ENCODE measurements around the gene KCNC2.
A peak's percentile ranks its signal among the peaks of the same experiment; 100 is the strongest.

KCNC2 gene

DNA sequence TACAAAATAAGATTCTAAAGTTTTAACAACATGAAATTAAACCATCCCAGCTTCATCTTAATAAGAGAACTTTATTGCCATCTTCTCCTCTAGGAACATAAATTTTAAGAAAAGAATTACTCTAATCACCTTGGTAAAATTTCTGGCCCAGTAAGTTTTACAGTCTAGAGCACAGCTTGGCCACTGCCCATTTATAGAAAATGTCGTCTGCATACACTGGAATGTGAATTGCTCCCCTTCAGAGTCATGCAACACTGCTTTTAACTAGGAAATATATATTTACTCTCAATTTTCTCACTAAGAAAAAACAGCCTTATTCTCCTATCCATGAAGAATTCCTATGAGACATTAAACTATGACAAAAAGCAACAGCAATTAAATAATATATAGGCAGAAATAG lies 48.2 kb downstream of the KCNC2 start:
- no peak for DNase-seq

DNA sequence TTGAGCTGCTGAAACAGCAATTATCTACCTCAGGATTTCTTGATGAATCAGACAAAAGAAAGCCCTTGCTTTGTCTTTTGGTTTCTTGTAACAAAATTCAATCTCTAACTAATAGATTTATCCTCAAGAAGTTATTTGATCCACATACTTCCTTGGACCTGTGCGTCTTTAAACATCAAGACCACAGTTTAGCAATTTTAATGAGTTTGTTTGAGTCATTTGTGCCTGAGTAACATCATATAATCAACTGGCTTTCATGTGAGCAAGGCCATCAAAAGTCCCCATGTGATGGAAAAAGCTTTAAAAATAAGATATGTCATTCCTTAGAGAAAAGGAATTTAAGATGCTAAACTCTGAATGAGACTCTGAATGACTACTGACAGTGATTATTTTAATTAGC lies 52.3 kb downstream of the KCNC2 start:
- no peak for DNase-seq

DNA sequence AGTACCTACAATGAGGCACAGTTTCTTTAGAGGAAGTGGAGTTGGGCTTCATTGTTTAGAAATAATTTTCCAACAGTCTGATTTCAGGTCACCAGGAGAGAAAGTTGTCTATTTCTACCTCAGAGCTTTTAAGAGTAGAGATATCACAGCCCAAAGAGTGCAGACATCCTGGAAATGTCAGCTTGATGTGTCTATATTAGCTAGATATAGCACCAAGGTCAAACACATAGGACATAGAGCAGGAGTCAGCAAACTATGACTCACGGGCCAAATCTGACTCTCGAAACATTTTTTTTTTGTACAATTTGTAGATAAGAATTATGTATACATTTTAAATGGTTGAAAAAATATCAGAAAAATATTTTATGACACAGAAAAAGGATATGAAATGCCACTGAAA lies 53.7 kb downstream of the KCNC2 start:
- no peak for DNase-seq

DNA sequence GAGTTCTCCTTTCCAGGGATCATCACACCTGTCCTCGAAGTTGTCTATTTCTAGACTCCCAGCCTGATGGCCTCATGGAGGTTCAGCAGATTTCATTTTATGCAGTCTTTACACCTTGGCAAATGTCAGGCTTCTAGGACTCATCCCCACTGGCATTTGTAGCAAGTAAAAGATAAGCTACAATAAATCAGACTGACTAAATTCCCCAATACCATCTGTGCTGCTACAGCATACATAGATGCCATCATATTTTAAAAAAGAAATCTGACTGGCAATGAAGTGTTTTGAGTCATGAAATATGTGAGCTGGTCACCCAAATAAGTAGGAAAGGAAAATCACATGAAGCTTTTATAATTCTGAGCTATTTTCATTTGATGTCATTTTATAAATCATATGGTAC lies 55.3 kb downstream of the KCNC2 start:
- DNase-seq = no peak

DNA sequence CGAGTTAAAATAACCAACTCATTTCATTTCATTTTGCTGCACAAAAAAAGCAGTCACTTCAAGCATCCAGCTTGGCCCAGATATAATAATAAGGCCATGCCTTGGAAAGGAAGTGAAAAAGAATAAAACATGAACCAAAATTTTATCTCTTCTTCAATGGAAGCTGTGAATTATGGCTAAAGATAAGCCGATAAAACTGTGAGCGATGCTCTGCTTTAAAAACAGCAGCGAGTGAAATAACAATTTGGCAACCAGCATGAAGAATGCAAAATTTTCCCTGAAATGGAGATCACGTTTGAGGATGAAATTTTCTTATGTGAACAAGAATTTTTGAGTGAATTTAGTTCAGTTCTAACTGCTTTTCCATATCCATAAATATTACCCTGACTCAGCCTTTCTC lies 70.4 kb downstream of the KCNC2 start:
- DNase-seq = no peak

DNA sequence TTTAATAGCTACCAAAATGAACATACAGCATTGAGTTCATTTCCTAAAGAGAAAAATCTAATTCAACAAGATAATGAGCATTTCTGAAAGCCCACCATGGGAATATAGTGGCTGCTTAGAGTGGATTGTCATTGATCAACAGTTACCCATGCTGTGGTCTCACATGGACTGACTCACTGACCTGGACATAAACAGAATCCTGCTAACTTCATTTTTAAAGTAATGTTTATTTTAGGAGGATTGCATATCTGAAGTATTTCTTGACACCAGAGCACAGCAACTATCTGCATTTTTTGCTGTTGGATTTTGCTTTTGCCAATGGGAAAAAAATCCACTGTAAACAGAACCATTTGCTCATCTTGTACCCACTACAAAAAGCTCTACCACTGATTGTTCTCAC lies 71.7 kb downstream of the KCNC2 start:
- no peak for DNase-seq

DNA sequence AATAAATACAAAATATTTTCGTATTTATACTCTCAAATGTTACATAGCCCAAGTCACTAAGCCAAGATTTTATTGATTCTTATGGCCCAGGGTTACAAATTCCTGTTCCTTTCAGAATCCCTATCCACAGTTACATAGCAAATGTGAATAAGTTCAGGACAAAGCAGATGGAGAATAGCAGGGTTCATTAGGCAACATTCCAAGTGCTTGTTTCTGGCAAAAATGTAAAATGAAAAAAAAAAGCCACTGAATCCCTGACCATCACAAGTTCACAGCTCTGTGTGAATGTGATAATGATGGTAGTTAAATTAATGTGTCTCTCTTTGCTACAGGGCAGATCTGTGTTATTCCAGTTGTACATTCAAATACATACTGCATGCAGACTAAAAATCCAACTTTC lies 74.6 kb downstream of the KCNC2 start:
- no peak for DNase-seq

DNA sequence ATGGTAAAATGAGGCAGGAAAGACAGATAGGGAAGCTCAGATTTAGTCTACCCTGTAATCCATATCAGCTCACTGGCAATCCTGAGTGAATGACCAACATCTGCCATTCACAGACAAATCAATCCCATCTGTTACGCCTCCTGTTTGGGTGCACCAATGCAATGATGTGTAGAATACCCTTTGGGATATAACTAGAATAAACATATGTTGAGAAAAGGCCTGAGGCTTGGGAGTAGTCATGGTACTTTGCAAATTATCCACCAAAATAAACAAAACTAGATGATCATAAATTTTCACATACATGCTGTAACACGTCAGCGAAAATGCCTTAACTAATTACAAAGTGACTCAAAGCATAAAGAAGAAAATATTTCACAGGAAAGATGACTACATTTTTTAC lies 78.8 kb downstream of the KCNC2 start:
- no peak for DNase-seq

DNA sequence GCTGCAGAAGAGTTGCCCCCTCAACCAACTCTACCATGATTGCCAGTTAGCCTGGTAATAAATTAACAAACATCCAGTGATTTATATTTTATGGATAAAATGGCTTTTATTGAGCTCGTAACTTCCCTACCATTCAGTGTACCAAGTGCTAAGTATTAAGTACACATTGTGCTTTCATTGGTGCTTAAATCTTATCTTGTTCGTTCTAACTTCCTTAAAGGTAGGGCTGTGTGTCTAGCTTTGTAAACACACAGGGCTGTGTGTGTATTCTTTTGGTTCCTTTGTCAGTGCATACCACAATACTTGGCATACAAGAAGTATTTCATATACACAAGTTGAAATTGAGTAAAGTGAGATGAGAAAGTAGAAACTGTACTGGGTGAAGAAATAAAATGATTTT lies 80.4 kb downstream of the KCNC2 start:
- no peak for DNase-seq

DNA sequence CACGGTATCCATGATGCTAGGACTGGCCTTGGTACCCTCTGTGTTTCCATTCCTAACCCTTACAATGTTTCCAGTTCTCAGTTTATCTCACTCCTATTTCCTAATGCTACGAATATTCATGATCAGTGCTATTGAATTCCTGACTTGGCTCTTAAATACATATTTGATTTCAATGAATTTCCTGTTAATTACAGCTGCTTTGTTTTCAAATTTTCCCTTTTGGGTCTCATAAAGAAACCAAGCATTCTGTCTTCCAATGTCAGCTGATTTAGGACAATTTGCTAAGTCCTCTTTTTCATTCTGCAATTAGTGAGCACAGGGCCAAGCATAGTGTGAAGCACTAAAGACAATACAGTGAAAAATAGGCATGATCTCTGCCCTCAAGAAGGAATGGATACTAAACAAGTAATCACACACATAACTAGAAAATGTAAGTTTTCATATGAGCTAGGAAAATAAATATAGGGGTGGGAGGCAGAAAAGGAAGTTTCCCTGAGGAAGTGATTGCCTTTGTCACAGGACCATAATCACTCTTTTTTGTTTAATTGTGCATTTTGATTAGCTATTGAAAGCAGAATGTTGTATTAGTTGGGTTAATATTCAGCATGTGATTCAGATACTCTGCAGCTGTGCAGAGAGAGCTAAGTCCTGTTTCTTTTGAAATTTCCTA lies 88.5 kb downstream of the KCNC2 start:
- no peak for DNase-seq

DNA sequence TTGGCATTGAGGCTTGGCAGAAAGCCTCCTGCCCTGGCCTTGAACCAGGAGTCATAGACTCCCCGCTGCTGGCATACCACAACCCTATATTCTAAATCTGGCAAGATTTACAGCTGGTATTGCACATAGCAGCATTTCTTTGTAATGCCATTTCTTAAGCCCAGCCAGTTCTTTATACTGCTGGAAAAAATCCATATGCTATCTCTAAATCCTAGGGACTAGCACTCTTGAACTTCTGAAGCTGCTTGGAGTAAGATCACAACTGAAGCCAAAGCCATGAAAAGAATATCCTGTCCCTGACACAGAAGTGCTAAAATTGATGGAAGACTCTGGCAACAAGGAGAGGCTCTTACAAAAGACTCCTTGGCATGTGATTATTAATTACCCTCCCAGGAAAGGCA lies 89.3 kb downstream of the KCNC2 start:
- DNase-seq = peak; percentile 17

DNA sequence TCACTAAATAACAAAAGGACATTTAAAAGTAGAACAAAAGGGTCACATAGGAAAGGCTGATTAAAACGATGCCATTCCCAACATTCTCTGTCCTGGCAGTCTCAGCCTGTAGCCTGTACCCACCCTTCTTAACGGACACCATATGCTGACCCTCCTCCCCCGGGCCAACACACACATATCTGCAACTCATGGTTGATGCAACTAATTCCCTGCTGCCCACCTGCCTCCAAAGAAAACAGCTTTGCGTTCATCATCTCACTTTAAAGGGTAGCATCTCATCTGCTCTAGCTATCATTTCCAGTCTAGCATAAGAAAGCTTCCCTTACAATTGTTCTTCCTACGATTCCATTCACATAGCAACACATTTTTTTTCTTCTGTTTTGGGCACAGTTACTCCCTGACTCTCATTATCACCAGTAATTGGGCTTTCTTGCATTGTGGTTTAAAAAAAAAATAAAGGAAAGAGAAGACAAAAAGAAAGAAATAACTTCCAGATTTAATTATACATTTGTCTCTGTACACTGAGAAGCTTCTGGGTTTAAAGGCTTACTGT lies 92.9 kb downstream of the KCNC2 start:
- DNase-seq = no peak

DNA sequence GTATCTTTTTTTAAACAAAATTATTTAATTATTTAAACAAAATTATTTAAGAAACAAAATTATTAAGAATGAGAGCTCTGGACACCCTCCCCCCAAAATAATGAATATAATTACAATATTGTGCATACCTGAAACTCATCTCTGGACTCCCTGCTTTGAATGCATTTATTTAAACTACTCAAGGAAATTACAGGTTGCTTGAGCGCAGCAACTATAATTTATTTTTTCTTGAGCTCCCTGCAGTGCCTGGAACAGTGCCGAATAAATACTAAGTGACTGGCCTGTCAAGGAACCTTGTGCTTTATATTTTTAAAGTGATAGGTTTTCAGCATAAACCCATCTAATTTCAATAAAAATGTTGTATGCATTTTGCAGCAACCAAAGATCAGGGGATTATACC lies 93.9 kb downstream of the KCNC2 start:
- DNase-seq = no peak

DNA sequence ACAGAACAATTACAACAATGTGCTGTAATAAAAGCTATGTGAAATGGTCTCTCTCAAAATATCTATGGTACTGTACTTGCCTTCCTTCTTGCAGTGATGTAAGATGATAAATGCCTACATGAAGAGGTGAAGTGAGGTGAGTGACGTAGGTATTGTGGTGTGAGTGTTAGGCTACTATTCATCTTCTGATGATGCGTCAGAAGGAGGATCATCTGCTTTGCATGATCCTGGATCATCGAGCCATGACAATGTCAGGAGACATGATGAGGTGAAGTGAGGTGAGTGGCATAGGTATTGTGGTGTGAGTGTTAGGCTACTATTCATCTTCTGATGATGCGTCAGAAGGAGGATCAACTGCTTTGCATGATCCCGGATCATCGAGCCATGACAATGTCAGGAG lies 105.8 kb downstream of the KCNC2 start:
- DNase-seq = no peak

DNA sequence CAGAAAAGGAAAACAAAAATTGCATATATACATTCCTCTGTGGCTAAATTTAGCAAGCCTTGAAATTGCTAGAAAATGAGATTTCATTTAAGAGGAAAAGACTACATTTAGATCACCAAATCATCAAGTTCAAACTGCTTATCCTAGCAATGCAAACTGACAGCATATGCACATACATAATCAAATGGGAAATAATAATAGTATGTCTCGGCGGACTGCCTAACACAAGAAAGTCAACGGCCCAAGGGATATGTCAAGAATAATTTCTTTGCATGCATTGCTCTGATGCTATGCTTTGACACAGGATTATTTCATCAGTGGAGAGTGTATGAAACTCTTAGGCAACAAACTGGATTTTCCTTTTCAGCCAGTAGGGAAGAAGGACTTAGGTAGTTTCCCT lies 107.9 kb downstream of the KCNC2 start:
- DNase-seq = no peak

DNA sequence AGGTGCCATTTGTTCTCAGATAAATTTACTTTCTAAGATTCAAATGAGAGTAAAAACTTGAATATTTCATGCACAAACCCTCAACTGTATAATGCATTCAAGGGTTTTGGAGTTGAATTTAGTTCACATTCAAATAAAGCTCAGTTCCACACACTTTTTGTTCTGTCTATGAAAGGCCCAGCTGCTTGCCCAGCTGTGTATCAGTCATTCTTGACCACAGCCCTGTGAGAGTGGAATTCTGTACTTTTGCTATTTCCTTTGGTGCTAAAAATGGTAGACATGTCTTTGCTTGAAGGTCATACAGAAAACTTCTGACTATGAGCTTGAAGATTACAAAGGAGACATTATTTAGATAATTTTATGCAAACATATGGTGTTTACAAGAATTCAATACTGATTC lies 110.4 kb downstream of the KCNC2 start:
- no peak for DNase-seq

DNA sequence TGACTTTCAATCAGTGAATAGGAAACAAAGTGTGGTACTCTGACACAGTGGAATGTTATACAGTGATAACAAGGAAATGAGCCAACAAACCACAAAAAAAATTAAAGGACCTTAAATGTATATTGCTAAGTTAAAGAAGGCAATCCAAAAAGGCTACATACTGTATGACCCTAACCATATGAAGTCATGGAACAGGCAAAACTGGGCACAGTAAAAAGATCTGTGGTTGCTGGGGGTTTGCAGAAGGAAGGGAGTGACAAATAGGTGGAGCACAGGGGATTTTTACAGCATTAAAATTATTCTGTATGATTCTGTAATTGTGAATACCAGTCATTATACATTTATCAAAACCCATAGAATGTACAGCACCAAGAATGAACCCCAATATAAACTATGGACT lies 112.6 kb downstream of the KCNC2 start:
- no peak for DNase-seq

DNA sequence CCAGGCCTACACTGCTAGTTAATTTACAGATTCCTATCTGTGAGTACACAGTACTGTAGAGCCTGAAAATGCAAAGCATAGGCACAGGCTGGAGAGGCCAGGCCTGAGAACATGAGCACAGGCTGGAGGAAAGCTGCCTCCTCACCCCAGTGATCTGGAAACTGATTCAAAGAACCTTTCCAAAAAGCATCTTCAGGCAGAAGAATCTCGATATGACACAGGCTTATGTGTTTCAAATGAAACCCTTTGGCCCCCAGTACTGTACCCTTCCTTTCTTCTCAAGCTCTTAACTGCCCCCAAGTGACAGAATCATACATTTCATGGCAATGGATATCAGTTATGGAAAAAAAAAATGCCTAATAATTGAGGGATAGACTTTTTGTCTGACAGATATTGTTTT lies 122.0 kb downstream of the KCNC2 start:
- DNase-seq = no peak

DNA sequence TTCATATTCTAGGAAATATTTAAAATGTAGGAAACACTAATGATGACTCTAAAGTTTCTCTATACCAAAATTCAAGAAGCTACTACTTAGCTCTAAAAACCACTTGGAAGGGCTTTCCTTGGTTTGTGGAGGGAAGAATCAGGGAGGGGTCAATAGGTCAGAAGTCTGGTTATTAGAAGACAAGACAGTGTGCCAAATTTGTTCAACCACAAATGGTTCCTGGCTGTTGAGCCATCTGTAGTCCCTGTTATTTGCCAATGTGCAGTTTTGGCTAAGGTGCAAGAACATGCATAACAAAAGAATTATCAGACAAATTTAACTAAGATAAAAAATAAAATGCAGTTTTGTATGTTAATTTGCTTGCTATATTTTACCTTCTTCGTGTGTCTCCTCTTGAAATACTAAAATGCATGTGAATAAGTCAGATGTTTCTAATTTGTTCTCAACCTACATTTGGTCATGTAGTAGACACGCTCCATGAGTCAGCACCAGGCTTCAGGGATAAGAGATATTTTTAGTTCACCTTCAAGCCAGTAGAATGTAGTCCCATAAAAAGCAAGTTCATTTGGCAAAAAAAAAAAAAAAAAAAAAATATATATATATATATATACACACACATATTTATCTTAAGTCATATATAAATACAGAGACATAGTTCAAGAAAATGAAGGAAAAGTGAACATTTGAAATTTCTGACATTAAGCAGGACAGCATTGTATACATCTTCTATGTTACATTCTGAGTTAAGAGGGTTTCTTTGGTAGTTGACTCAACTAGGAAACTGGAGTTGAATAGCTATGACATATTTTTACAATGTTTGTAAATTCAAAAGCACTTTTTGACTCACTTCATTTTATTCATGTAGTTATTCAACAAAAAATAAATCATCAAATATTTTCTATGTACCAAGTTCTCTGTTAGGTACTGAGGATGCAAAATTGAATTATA lies 123.3 kb downstream of the KCNC2 start:
- DNase-seq = no peak

DNA sequence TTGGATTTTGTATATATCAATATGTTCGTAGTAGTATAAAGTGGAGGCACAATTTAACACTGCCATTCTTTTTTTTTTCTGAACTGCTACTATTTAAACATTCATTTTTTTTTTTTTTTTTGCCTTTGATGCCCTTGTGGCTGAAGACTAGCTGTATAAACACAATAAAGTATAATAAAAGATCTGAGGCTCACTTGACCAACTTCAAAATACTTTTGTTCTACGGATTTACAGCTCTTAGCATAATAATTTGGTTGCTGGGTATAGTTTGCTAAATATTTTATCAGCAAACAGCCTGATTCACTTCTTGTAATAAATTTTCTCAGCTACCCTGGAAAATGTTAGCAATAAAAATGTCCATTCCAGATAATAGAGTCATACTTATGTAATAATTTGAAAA lies 128.3 kb downstream of the KCNC2 start:
- no peak for DNase-seq

DNA sequence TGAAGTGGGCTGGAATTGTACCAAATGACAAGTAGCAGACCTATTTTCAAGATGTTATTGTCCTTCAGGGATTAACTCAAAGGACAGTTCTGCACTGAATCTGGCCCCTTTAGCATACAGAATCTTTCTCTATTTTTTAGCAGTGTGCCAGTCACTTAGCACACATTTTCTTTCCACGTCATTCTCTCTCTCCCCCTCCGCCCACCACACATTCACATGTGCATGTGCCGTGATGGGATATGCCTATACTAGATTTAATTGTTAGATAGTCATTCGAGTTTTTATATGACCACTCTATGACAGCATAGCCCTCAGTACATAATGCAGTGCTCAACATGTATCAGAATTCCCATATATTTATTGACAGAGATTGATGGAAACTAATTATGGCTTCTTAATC lies 129.1 kb downstream of the KCNC2 start:
- DNase-seq = no peak

DNA sequence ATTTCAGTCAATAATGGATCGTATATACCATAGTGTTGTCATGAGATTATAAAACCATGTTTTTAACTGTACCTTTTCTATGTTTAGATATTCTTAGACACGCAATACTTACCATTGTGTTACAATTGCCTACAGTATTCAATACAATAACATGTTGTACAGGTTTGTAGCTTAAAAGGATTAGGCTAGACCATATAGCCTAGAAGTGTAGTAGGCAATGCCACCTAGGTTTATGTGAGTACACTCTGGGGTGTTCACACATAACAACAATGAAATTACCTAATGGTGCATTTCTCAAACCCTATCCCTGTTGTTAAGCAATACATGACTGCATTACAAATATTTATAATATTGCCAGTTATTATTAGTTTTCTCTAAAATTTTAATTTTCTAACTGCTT lies 144.2 kb downstream of the KCNC2 start:
- no peak for DNase-seq

DNA sequence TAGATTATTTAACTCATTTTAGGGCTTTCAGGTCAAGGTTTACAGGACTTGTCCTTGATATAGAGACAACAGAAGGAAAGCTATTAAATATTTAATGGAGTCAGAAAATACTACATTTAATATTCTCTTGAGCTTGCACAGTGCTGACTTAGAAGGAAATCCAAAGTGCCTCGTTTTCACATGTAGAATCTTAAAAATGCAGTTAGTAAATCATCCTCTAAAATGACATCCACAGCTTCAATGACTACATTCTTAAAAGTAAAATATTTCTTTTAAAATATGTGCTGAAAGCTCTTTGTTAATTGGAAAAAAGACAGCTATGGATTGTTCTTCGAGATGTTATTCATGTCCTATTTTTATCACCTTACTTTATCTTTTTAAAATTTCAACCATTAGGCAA lies 146.9 kb downstream of the KCNC2 start:
- DNase-seq = no peak

DNA sequence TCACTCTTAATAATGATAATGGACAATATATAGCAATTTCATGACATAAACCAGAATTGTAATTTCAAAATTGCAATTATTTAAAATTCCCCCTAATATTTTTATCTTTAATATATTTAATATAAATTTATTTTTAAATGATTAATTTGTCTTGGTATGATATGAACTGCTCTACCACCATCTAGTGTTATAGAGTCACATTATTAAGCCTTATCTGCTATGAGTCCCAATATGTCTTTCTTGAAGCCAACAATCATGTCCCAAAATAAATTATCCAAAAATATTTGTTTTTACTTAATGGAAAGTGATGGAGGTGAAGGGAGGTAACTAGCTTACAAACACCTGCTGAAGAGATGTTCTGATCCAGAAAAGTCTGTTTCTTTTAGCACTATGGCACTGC lies 151.4 kb downstream of the KCNC2 start:
- DNase-seq = no peak

All from right kidney (tissue), 1 donor.